Hematopoietic multipotent progenitor cell treated with erythropoietin and hydrocortisone succinate and interleukin-3 and kit ligand, for 17 days (in vitro differentiated cells): Measurements from ENCODE around the gene NEK10.

Experiments used
- DNase-seq: peaks from one replicate; pipeline ENCODE4 v3.0.0-alpha.2; 2015; ENCODE audit warnings: low spot score

Gene NEK10

DNA sequence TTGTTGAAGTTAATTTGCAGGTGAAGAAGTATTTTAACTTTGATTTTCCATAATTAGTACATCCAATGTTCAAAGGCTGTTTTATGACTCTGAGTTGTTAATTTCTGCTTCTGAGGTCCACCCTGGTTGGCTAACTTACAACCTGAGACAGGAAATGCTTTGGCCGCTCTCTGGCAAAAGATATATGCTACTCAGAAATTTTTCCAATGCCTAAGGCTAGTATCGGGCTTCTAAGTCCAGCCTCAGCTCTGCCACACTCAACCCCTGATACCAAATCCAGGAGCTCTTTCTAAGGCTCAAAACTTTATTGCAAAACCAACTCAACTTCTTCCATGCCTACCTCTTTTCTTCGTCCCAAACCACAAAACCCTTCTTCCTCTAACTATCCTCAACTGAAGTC lies 192.9 kb downstream of the NEK10 start:
- no peak for DNase-seq

DNA sequence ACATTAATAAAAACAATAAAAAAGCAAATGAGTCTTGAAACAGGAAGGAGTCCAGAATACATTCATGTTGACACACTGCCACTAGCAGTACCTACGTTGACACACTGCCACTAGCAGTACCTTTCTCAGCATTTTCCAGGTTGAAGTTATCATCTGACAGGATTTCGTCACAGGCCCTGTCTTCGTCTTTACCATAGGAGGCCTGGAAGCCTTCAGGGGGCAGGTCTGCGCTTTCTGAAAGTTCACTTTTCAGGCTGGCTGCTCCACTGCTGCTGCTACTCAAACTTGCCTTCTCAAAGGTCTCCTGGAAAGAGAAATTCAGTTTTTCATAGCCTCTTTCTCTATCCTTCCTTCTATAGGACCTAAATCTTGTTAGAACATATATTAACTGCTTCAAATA lies 194.7 kb downstream of the NEK10 start:
- DNase-seq, result no peak

DNA sequence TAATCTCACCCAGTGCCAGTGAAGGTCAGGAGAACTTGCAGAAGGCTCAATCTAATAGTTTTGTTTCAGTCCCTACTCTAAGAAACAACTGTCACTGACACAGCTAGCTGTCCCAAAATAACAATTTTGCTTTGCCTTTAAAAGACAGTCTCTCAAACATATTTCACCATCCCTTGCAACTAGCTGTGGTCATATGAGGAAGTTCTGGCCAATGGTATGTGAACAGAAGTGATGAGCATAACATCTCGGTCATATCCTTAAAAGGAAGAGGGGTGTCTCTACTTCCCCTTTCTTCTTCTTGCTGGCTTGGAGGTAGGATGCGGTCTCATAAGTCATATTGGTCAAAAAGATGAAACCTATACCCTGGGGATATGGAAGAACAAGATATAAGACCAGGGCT lies 198.1 kb downstream of the NEK10 start:
- no peak for DNase-seq

GRCh38 chr3:27166888-27167287 lies 202.3 kb downstream of the NEK10 start:
- DNase-seq, result no peak

GRCh38 chr3:27165321-27165721 lies 203.9 kb downstream of the NEK10 start:
- no peak for DNase-seq

GRCh38 chr3:27160779-27161287 lies 208.3 kb downstream of the NEK10 start:
- DNase-seq, result no peak

- DNase-seq, result no peak
Observed at GRCh38 chr3:27160146-27160545, 209.0 kb downstream of the NEK10 start.

GRCh38 chr3:27147215-27147614 lies 222.0 kb downstream of the NEK10 start:
- no peak for DNase-seq

GRCh38 chr3:27146786-27147185 lies 222.4 kb downstream of the NEK10 start:
- no peak for DNase-seq

DNA sequence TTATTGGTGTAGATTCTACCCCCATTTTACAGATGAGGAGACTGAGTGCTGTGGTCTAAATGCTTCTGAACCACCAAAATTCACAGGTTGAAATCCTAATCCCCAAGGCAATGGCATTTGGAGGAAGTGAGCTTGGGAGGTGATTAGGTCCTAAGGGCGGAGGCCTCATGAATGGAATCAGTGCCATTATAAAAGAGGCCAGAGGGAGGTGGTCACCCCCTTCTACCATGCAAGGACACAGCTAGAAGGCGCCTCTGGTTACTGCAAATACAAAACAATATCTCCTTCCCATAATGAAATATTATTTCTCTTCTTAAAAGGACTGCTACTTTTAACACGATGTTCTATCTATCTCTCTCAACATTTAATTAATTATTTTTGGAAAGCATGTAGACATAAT lies 223.5 kb downstream of the NEK10 start:
- DNase-seq, result no peak

- no peak for DNase-seq
Observed at GRCh38 chr3:27141668-27142067, 227.5 kb downstream of the NEK10 start.

DNA sequence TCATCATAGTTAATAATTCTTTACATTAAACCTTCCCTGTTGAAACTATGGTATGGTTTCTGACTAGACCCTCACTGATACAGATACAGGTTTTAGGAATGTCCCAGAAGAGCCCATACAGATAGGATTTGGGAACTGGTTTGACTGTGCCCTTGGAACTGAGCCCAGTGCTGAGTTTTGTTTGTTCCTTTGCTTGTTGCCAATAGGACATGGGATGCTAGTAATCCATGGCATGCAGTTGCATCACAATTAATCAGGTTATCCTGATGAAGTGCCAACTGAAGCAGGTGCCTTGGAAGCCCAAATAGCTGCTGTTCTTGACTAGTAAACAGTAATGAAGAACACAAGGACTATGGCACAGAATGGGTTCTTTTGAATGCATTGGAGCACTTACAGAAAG lies 230.6 kb downstream of the NEK10 start:
- no peak for DNase-seq

DNA sequence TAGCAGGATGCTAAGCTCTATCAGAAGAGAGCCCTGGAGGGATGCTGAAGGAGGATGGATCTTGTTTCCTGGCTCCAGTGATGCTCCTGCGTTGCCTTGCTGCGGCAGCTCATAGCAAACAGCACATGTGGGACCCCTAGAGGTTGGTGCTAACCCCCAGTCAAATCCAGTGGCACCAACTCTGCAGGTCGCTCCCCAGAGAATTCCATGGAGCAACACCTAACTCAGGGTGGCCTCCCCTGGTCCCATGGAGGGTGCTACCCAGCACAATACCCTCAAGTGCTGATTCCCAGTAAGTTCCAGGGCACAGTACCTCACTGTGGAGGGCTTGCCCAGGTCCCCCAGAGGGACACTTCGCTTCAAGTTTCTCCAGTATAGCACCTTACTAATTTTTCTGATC lies 231.2 kb downstream of the NEK10 start:
- no peak for DNase-seq

- DNase-seq, result peak; percentile 37
Observed at GRCh38 chr3:27134171-27134796, 234.9 kb downstream of the NEK10 start.

DNA sequence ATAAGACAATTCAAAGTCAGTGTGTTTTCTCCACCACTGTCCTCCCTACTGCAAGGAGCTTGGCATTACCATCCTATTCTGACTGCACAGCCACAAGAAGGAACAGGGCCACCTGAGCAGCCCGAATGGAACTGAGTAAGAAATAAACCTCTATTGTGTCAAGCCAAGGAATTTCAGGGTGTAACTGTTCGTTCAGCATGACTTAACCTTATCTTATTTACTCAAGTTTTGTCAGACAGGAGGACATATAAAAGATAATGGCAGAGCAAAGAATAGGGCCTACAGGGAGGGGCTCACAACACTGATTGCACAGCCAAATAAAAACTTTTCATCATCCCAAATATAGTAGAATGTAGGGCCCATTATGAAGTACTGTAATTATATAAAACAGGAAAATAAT lies 236.1 kb downstream of the NEK10 start:
- DNase-seq, result no peak

DNA sequence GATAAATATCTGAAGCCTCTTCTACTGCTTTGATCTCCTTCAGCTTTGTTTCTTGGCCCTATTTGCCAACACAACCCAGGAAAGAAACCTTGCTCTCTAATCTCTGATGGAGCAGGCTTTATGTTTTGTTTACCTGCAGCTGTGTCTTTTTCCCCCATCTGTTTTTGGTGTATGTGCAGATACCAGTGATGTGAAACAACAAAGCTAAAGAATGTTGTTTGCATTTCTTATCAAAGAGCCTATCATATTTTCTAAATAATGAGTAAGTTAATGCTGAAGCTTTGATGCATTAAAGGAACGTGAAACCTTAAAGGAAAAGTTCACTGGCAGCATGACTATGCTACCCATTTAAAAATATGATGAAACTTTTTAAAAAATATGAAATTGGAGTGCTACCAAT lies 238.4 kb downstream of the NEK10 start:
- no peak for DNase-seq

DNA sequence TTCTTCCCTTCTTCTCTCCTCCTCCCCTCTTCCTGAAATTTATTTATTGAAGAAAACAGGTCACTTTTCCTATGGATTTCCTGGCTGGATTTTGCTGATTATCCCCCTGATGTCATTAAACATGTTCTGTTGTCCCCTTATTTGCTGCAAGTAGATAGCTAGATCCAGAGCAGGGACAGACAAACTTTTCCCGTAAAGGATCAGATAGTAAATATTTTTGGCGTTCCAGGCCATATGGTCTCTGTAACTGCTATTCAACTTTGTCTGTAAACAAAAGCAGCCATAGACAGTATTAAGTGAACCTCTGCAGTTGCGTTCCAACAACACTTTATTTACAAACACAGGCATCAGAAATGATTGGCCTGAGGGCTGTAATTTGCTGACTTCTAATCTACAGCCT lies 241.3 kb downstream of the NEK10 start:
- no peak for DNase-seq

GRCh38 chr3:27127195-27127594 lies 242.0 kb downstream of the NEK10 start:
- DNase-seq, result no peak

- DNase-seq, result no peak
Observed at GRCh38 chr3:27125821-27126501, 243.2 kb downstream of the NEK10 start.

GRCh38 chr3:27119639-27120038 lies 249.5 kb downstream of the NEK10 start:
- no peak for DNase-seq

GRCh38 chr3:27115352-27115751 lies 253.8 kb downstream of the NEK10 start:
- DNase-seq, result no peak

GRCh38 chr3:27114684-27115083 lies 254.5 kb downstream of the NEK10 start:
- no peak for DNase-seq

DNA sequence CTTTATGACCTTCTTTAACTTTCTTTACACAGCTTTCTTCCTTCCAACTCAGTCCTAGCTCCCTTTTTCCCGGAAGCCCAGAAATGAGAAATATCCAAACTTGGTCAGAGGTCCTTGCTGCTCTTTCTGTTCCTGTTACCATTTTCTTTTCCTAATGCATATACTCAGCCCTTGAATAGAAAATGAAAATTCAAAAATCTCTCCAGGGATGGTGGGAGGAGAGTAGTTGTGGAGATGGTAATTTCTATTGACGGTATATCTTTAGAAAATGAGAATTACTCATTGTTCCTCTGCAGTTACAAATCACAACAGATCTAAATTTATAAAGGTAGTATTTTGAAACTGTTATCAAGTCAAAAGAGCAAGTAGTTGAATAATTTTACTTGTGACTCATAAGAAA lies 255.1 kb downstream of the NEK10 start:
- DNase-seq, result no peak

GRCh38 chr3:27110020-27110419 lies 259.2 kb downstream of the NEK10 start:
- no peak for DNase-seq
